Measurements from ENCODE around the gene RBM26. TPM values are rescaled to one million over a fixed set of nuclear protein-coding genes. Genes with fewer than 3 reads are reported as not detected.

The RBM26 gene
- total RNA-seq, 2 experiments from 2014 or later, result 61.3 to 79.6 TPM

- intact Hi-C loops (cut with DNase I, micrococcal nuclease), result no loop called here
- H3K27ac Mint-ChIP-seq, result no peak overlapping the region
- peaks cover 61% of the 10 kb centered on the region for H3K36me3 Mint-ChIP-seq (ENCODE audit: low read depth)
- no peaks in the 10 kb centered on the region for H3K27me3 Mint-ChIP-seq
- DNase-seq, result no peak
- H3K4me1 Mint-ChIP-seq, result no peaks in the 10 kb centered on the region
- no peak overlapping the region for H3K4me3 Mint-ChIP-seq
- CTCF ChIA-PET, result interaction anchor here (1.1 to 3.0 kb wide), 2 partner anchors 12 to 17 kb away, joined by 3 to 9 read pairs; no protein-coding TSS in a partner anchor
- no peaks in the 10 kb centered on the region for H3K9me3 Mint-ChIP-seq (ENCODE audit: low read depth)
- no peak for ATAC-seq
- POLR2A ChIA-PET, result no interaction called here
Observed at GRCh38 chr13:79338343-79338742, 67.7 kb downstream of the RBM26 start.

GRCh38 chr13:79336966-79337365, 69.1 kb downstream of the RBM26 start:
- intact Hi-C loops (cut with DNase I, micrococcal nuclease), result no loop called here
- Mint-ChIP-seq H3K27me3 (no peaks in the 10 kb centered on the region), H3K4me1 (peaks cover 2% of the 10 kb centered on the region), H3K4me3 (no peak overlapping the region), H3K36me3 (ENCODE audit: low read depth) (peaks cover 63% of the 10 kb centered on the region), H3K27ac (no peak overlapping the region), H3K9me3 (ENCODE audit: low read depth) (no peaks in the 10 kb centered on the region)
- CTCF ChIA-PET, result no interaction called here
- no peak for ATAC-seq
- POLR2A ChIA-PET, result no interaction called here
- DNase-seq, result no peak

- Mint-ChIP-seq H3K27me3 (no peaks in the 10 kb centered on the region), H3K4me3 (no peak overlapping the region), H3K27ac (no peak overlapping the region), H3K36me3 (ENCODE audit: low read depth) (peaks cover 34% of the 10 kb centered on the region), H3K9me3 (ENCODE audit: low read depth) (no peaks in the 10 kb centered on the region), H3K4me1 (peaks cover 5% of the 10 kb centered on the region)
- ChIA-PET CTCF (no interaction called here), POLR2A (no interaction called here)
- no peak for ATAC-seq
- no peak for DNase-seq
- intact Hi-C loops (cut with DNase I, micrococcal nuclease), result no loop called here
Observed at GRCh38 chr13:79328510-79328909, 77.5 kb downstream of the RBM26 start.

GRCh38 chr13:79320433-79320832, 85.6 kb downstream of the RBM26 start:
- POLR2A ChIA-PET, result interaction anchor here (0.6 kb wide), 1 partner anchor 126 kb away, joined by 9 read pairs; no protein-coding TSS in a partner anchor
- intact Hi-C loops (cut with DNase I, micrococcal nuclease), result loop anchor here in 1 of 2 experiments (5.0 kb wide), 1 partner anchor 37 kb away; no protein-coding TSS in a partner anchor
- Mint-ChIP-seq H3K36me3 (ENCODE audit: low read depth) (peaks cover 24% of the 10 kb centered on the region), H3K4me3 (no peak overlapping the region), H3K27me3 (no peaks in the 10 kb centered on the region), H3K27ac (no peak overlapping the region), H3K4me1 (peaks cover 11% of the 10 kb centered on the region), H3K9me3 (ENCODE audit: low read depth) (no peaks in the 10 kb centered on the region)
- no peak for DNase-seq
- no peak for ATAC-seq
- CTCF ChIA-PET, result no interaction called here

GRCh38 chr13:79318664-79319063, 87.4 kb downstream of the RBM26 start:
- ATAC-seq, result no peak
- no peak for DNase-seq
- CTCF ChIA-PET, result no interaction called here
- H3K36me3 Mint-ChIP-seq (ENCODE audit: low read depth), result peaks cover 23% of the 10 kb centered on the region
- no peak overlapping the region for H3K27ac Mint-ChIP-seq
- H3K9me3 Mint-ChIP-seq (ENCODE audit: low read depth), result no peaks in the 10 kb centered on the region
- no peaks in the 10 kb centered on the region for H3K27me3 Mint-ChIP-seq
- H3K4me1 Mint-ChIP-seq, result peaks cover 11% of the 10 kb centered on the region
- POLR2A ChIA-PET, result no interaction called here
- intact Hi-C loops (cut with DNase I, micrococcal nuclease), result no loop called here
- no peak overlapping the region for H3K4me3 Mint-ChIP-seq

GRCh38 chr13:79317856-79318255, 88.2 kb downstream of the RBM26 start:
- Mint-ChIP-seq H3K9me3 (ENCODE audit: low read depth) (no peaks in the 10 kb centered on the region), H3K27ac (no peak overlapping the region), H3K36me3 (ENCODE audit: low read depth) (peaks cover 25% of the 10 kb centered on the region), H3K4me1 (peaks cover 11% of the 10 kb centered on the region), H3K27me3 (no peaks in the 10 kb centered on the region), H3K4me3 (no peak overlapping the region)
- ChIA-PET POLR2A (no interaction called here), CTCF (no interaction called here)
- no peak for ATAC-seq
- no peak for DNase-seq
- intact Hi-C loops (cut with DNase I, micrococcal nuclease), result no loop called here

- intact Hi-C loops (cut with DNase I, micrococcal nuclease), result no loop called here
- H3K9me3 Mint-ChIP-seq (ENCODE audit: low read depth), result no peaks in the 10 kb centered on the region
- CTCF ChIA-PET, result no interaction called here
- peaks cover 11% of the 10 kb centered on the region for H3K36me3 Mint-ChIP-seq (ENCODE audit: low read depth)
- no peak overlapping the region for H3K4me3 Mint-ChIP-seq
- POLR2A ChIA-PET, result no interaction called here
- H3K27me3 Mint-ChIP-seq, result no peaks in the 10 kb centered on the region
- H3K4me1 Mint-ChIP-seq, result no peaks in the 10 kb centered on the region
- DNase-seq, result no peak
- H3K27ac Mint-ChIP-seq, result peak overlapping the region; percentile 58
- ATAC-seq, result no peak
Observed at GRCh38 chr13:79314652-79315051, 91.4 kb downstream of the RBM26 start.

- CTCF ChIA-PET, result interaction anchor here (1.0 kb wide), 1 partner anchor 28 kb away, joined by 3 read pairs; no protein-coding TSS in a partner anchor
Observed at GRCh38 chr13:79312340-79312855, 93.7 kb downstream of the RBM26 start.

GRCh38 chr13:79311386-79311785, 94.7 kb downstream of the RBM26 start:
- no peak overlapping the region for H3K27ac Mint-ChIP-seq
- DNase-seq (no peak), ATAC-seq (no peak)
- CTCF ChIA-PET, result no interaction called here
- no peak overlapping the region for H3K4me3 Mint-ChIP-seq
- intact Hi-C loops (cut with DNase I, micrococcal nuclease), result no loop called here
- peaks cover 4% of the 10 kb centered on the region for H3K36me3 Mint-ChIP-seq (ENCODE audit: low read depth)
- peaks cover under 1% of the 10 kb centered on the region for H3K27me3 Mint-ChIP-seq
- H3K4me1 Mint-ChIP-seq, result peaks cover 11% of the 10 kb centered on the region
- POLR2A ChIA-PET, result no interaction called here
- H3K9me3 Mint-ChIP-seq (ENCODE audit: low read depth), result no peaks in the 10 kb centered on the region

More at GRCh38 chr13:79312340-79312855, 93.7 kb downstream of the RBM26 start:
- H3K27me3 Mint-ChIP-seq, result no peaks in the 10 kb centered on the region
- DNase-seq (no peak), ATAC-seq (no peak)
- H3K36me3 Mint-ChIP-seq (ENCODE audit: low read depth), result peaks cover 4% of the 10 kb centered on the region
- no peak overlapping the region for H3K4me3 Mint-ChIP-seq
- intact Hi-C loops (cut with DNase I, micrococcal nuclease), result no loop called here
- H3K9me3 Mint-ChIP-seq (ENCODE audit: low read depth), result no peaks in the 10 kb centered on the region
- POLR2A ChIA-PET, result no interaction called here
- no peak overlapping the region for H3K27ac Mint-ChIP-seq
- H3K4me1 Mint-ChIP-seq, result peaks cover 7% of the 10 kb centered on the region

GRCh38 chr13:79309690-79310089, 96.4 kb downstream of the RBM26 start:
- CTCF ChIA-PET, result no interaction called here
- POLR2A ChIA-PET, result no interaction called here
- Mint-ChIP-seq H3K4me1 (peaks cover 11% of the 10 kb centered on the region), H3K9me3 (ENCODE audit: low read depth) (no peaks in the 10 kb centered on the region), H3K27me3 (peaks cover 2% of the 10 kb centered on the region), H3K27ac (no peak overlapping the region), H3K36me3 (ENCODE audit: low read depth) (peaks cover 4% of the 10 kb centered on the region), H3K4me3 (no peak overlapping the region)
- DNase-seq (no peak), ATAC-seq (no peak)
- intact Hi-C loops (cut with DNase I, micrococcal nuclease), result no loop called here

- DNase-seq (peak; percentile 31), ATAC-seq (peak; percentile 66)
- peaks cover 2% of the 10 kb centered on the region for H3K27me3 Mint-ChIP-seq
- H3K27ac Mint-ChIP-seq, result no peak overlapping the region
- no peaks in the 10 kb centered on the region for H3K36me3 Mint-ChIP-seq (ENCODE audit: low read depth)
- ChIA-PET POLR2A (no interaction called here), CTCF (interaction anchor here (0.6 to 0.9 kb wide), 2 partner anchors 72 to 380 kb away, joined by 4 to 5 read pairs; no protein-coding TSS in a partner anchor)
- no peaks in the 10 kb centered on the region for H3K9me3 Mint-ChIP-seq (ENCODE audit: low read depth)
- H3K4me1 Mint-ChIP-seq, result peaks cover 11% of the 10 kb centered on the region
- H3K4me3 Mint-ChIP-seq, result no peak overlapping the region
- intact Hi-C loops (cut with DNase I, micrococcal nuclease), result no loop called here
Observed at GRCh38 chr13:79307866-79308298, 98.2 kb downstream of the RBM26 start.

GRCh38 chr13:79307433-79307861, 98.6 kb downstream of the RBM26 start:
- ATAC-seq (peak; percentile 49), DNase-seq (no peak)
- Mint-ChIP-seq H3K36me3 (ENCODE audit: low read depth) (no peaks in the 10 kb centered on the region), H3K9me3 (ENCODE audit: low read depth) (no peaks in the 10 kb centered on the region), H3K4me1 (peaks cover 11% of the 10 kb centered on the region), H3K4me3 (no peak overlapping the region), H3K27me3 (peaks cover 2% of the 10 kb centered on the region), H3K27ac (no peak overlapping the region)
- CTCF ChIA-PET, result interaction anchor here (0.6 to 0.9 kb wide), 2 partner anchors 72 to 379 kb away, joined by 4 to 5 read pairs; no protein-coding TSS in a partner anchor
- intact Hi-C loops (cut with DNase I, micrococcal nuclease), result no loop called here
- POLR2A ChIA-PET, result no interaction called here

Measured in activated CD4-positive, alpha-beta T cell treated with anti-CD3 and anti-CD28 coated beads for 36 hours (primary cell).